ENCODE measurements around the gene MLPH. TPM values are rescaled to one million over a fixed set of nuclear protein-coding genes. Genes with fewer than 3 reads are reported as not detected.

MLPH gene
- total and polyA plus RNA-seq, 2 of the 13 experiments (the other 11 are each of a cell fraction or from before 2014, with no cell fraction given) = 0.12 TPM; not detected in 1

GRCh38 chr2:237585590-237586221 is 98.7 kb downstream of the MLPH start (continued):
- no peak for TF ChIP-seq ZNF558 (CRISPR knock-in tag; IDR thresholded peaks at IDR 0.05; ENCODE audit: borderline replicate concordance)
- no peak; the same call in 1 of the 2 replicates for TF ChIP-seq LBX2 (CRISPR knock-in tag; IDR thresholded peaks at IDR 0.05; ENCODE audit: borderline replicate concordance)
- no peak for TF ChIP-seq ZNF773 (CRISPR knock-in tag; IDR thresholded peaks at IDR 0.05; ENCODE audit: borderline replicate concordance)
- TF ChIP-seq ZEB1 (IDR thresholded peaks at IDR 0.05; ENCODE audit: insufficient replicate concordance, low read depth) = peak; percentile 96
- peak; percentile 79; the same call in 1 of the 2 replicates for TF ChIP-seq REPIN1 (CRISPR knock-in tag; IDR thresholded peaks at IDR 0.05; ENCODE audit: borderline replicate concordance, low read depth)
- TF ChIP-seq ZNF280D (CRISPR knock-in tag; IDR thresholded peaks at IDR 0.05) = peak; percentile 85; the same call in 1 of the 2 replicates
- TF ChIP-seq ZNF883 (CRISPR knock-in tag; IDR thresholded peaks at IDR 0.05; ENCODE audit: not compliant biosample characterization) = peak; percentile 81
- peak; percentile 100 for TF ChIP-seq TFAP4 (IDR thresholded peaks at IDR 0.05; ENCODE audit: borderline replicate concordance, low read depth)
- no peak for TF ChIP-seq NONO (IDR thresholded peaks at IDR 0.05)
- TF ChIP-seq NONO (CRISPR knock-in tag; conservative IDR thresholded peaks at IDR 0.05) = peak; percentile 97
- TF ChIP-seq HNF1B (CRISPR knock-in tag; IDR thresholded peaks at IDR 0.05) = peak; percentile 97
- TF ChIP-seq ZMYM3 (CRISPR knock-in tag; IDR thresholded peaks at IDR 0.05) = peak; percentile 89
- TF ChIP-seq GLMP (CRISPR knock-in tag; IDR thresholded peaks at IDR 0.05; ENCODE audit: borderline replicate concordance) = no peak
- peak; percentile 66; the same call in 1 of the 2 replicates for TF ChIP-seq ZNF740 (CRISPR knock-in tag; IDR thresholded peaks at IDR 0.05)
- TF ChIP-seq ZNF749 (CRISPR knock-in tag; IDR thresholded peaks at IDR 0.05; ENCODE audit: borderline replicate concordance) = peak; percentile 49; the same call in 1 of the 2 replicates
- peak; percentile 92 for TF ChIP-seq IKZF5 (CRISPR knock-in tag; IDR thresholded peaks at IDR 0.05)
- no peak for TF ChIP-seq ZNF354B (CRISPR knock-in tag; IDR thresholded peaks at IDR 0.05)
- no peak for TF ChIP-seq SMARCE1 (IDR thresholded peaks at IDR 0.05; ENCODE audit: borderline replicate concordance)
- no peak for TF ChIP-seq ARNT (IDR thresholded peaks at IDR 0.05)
- no peak for TF ChIP-seq FOXA1 (IDR thresholded peaks at IDR 0.05)
- peak; percentile 70 for TF ChIP-seq FOXA1 (CRISPR knock-in tag; IDR thresholded peaks at IDR 0.05)
- no peak for TF ChIP-seq NBN (conservative IDR thresholded peaks at IDR 0.05)
